GM12873 (cell line): ENCODE measurements around the gene USP25.

Experiments used
- TF ChIP-seq, protein P1 (sequence below): IDR thresholded peaks from 2 replicates; pipeline ENCODE4 v1.5.1; 2012; ENCODE audit warnings: low read depth, mild to moderate bottlenecking, moderate library complexity, low read length, control low read depth; ENCODE audit not compliant: insufficient read depth; ENCODE audit errors: missing control alignments

The USP25 gene

DNA sequence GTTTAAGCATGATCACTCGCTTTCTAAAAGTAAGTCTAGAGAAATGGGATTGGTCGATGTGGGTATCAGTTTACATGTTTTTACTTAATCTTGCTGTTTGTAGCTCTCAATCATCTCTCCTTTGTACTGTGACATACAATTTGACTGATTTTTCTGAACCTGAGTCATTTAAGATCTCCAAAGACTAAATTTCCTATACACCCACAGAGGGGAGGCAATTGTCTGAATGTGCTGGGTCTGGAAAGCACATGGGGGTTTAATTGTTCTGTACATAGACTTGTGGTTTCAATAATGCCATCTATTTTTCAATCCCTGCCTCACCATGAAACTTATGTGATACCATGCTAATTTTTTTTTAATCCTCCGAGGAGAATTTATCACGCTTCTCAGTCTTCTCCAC lies 65.8 kb downstream of the USP25 start:
- TF ChIP-seq, protein P1, sequence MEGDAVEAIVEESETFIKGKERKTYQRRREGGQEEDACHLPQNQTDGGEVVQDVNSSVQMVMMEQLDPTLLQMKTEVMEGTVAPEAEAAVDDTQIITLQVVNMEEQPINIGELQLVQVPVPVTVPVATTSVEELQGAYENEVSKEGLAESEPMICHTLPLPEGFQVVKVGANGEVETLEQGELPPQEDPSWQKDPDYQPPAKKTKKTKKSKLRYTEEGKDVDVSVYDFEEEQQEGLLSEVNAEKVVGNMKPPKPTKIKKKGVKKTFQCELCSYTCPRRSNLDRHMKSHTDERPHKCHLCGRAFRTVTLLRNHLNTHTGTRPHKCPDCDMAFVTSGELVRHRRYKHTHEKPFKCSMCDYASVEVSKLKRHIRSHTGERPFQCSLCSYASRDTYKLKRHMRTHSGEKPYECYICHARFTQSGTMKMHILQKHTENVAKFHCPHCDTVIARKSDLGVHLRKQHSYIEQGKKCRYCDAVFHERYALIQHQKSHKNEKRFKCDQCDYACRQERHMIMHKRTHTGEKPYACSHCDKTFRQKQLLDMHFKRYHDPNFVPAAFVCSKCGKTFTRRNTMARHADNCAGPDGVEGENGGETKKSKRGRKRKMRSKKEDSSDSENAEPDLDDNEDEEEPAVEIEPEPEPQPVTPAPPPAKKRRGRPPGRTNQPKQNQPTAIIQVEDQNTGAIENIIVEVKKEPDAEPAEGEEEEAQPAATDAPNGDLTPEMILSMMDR: no peak

DNA sequence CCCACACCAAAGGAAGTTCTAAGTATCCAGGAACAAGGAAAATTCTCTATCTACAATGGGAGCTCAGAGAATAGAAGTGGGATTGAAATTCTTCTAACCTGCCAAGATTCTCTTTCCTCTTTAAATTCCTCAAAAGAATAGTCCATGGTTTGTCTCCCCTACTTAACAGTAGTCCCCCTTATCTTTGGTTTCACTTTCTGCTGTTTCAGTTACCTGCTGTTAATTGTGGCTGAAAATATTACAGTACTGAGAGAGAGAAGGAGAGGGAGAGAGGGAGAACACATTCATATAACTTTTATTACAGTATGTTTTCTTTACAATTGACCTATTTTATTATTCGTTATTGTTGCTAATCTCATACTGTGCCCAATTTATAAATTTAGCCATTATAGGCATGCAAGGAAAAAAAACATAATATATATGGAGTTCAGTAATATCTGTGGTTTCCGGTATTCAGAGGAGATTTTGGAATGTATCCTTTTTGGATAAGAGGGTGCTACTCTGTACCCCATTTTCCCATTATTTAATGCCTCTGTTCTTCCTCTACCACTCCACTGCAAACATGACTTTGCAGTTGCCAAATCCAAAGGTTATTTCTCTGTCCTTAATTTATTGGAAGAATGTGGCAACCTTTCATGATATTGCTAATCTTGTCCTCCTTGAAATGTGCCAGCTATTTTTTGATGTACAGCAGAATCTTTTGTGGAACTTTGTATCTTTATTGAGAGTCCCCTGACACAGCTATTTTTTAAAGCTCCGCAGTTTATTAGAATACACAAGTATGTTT lies 68.0 kb downstream of the USP25 start:
- TF ChIP-seq, protein P1: no peak

- TF ChIP-seq, protein P1: no peak
Measured at GRCh38 chr21:15801352-15801863, 71.6 kb downstream of the USP25 start.

DNA sequence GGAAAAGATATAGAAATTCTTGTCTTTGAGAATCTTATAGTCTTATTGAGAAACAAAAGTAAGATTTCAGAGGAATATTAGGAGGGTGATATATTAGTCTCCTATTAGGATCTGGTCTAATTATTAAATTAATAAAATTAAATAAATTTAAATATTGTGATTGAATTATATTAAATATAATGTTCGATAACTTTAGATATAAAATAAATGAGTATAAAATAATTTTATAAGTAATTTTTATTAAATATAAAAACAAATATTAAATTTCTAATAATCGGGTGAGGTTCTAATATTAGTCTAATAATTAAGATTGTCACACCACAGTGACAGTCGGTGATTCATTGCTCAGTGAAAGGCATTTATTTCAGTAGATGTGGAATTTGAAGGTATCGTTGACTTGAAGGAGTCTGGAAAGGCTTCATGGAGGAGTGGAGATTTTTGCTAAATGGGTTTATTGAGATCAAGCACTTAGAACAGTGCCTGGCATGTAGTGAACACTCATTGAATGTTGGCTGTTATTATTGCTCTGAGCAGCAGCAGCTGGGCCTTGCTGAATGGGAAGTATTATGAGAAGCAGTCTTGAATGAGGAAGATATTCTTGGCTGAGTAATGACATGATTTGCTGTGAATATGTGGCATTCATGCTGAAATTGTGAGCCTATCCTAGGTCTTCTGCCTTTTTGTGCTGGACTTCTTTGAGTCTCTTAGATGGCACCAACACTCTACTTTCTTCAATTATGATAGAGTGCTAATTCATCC lies 74.6 kb downstream of the USP25 start:
- TF ChIP-seq, protein P1: no peak

GRCh38 chr21:15809065-15809464 lies 79.3 kb downstream of the USP25 start:
- TF ChIP-seq, protein P1: no peak

DNA sequence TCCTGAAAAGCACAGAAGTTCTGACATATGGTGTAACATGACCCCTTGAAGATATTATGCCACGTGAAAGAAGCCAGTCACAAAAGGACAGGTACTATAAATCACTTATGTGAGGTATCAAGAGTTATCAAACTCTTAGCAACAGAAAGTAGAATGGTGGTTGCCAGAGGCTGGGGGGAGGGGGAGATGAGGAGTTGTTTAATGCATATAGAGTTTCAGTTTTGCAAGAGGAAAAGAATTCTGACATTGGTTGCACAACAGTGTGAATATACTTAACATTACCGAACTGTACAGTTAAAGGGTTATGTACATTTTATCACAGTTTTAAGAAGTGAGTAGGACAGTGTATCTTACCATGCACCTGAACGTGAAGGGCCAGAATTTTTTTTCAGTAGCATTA lies 80.0 kb downstream of the USP25 start:
- TF ChIP-seq, protein P1: no peak

DNA sequence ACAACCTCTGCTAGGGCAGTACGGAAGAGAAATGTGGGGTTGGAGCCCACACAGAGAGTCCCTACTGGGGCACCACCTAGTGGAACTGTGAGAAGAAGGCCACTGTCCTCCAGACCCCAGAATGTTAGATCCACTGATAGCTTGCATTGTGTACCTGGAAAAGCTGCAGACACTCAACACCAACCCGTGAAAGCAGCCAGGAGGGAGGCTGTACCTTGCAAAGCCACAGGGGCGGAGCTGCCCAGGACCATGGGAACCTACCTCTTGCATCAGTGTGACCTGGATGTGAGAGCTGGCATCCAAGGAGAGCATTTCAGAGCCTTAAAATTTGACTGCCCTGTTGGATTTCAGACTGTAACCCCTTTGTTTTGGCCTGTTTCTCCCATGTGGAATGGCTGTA lies 85.5 kb downstream of the USP25 start:
- TF ChIP-seq, protein P1: no peak
